OCI-LY1 (cell line): Measurements from ENCODE around the gene L3MBTL4.

Experiments used
- H2AFZ ChIP-seq: fragments of 200-600 bp; sonication (generic), shearing (Covaris generic); 2 replicates; pipeline ENCODE4 v1.6.0; 2014; ENCODE audit warnings: antibody characterized with exemption, mild to moderate bottlenecking, low read length
- H3F3A ChIP-seq: fragments of 200-600 bp; sonication (generic), shearing (Covaris generic); 2 replicates; pipeline ENCODE4 v1.6.0; 2014; ENCODE audit warnings: mild to moderate bottlenecking, antibody characterized with exemption, low read length, moderate library complexity; ENCODE audit not compliant: insufficient read depth
- H3K27ac ChIP-seq: fragments of 200-600 bp; sonication (generic); 2 replicates; pipeline ENCODE4 v1.5.1; 2014; ENCODE audit warnings: low read length, mixed run types, mild to moderate bottlenecking, low read depth; ENCODE audit not compliant: poor library complexity, severe bottlenecking
- H3K27me3 ChIP-seq: fragments of 200-600 bp; sonication (generic); 2 replicates; pipeline ENCODE4 v1.6.0; 2014; ENCODE audit warnings: antibody characterized with exemption, mild to moderate bottlenecking, low read length, moderate library complexity; ENCODE audit not compliant: insufficient read depth
- H3K36me3 ChIP-seq: fragments of 200-600 bp; sonication (generic); 2 replicates; pipeline ENCODE4 v1.6.1; 2014; ENCODE audit warnings: mild to moderate bottlenecking, antibody characterized with exemption, low read length, moderate library complexity, mixed read lengths; ENCODE audit not compliant: insufficient read depth
- H3K4me1 ChIP-seq: fragments of 200-600 bp; sonication (generic); 2 replicates; pipeline ENCODE4 v1.5.1; 2014; ENCODE audit warnings: mild to moderate bottlenecking, low read length, moderate library complexity; ENCODE audit not compliant: insufficient read depth, severe bottlenecking
- H3K4me2 ChIP-seq: fragments of 200-600 bp; sonication (generic), shearing (Covaris generic); 2 replicates; pipeline ENCODE4 v1.6.1; 2014; ENCODE audit warnings: low read length
- H3K4me3 ChIP-seq: fragments of 200-600 bp; sonication (generic); 2 replicates; pipeline ENCODE4 v1.5.1; 2014; ENCODE audit warnings: low read length, low read depth, mild to moderate bottlenecking, mixed read lengths; ENCODE audit not compliant: poor library complexity, severe bottlenecking
- H3K79me2 ChIP-seq: fragments of 200-600 bp; shearing (Covaris generic); 2 replicates; pipeline ENCODE4 v1.6.1; 2016; ENCODE audit warnings: mixed run types, low read length, mixed read lengths; ENCODE audit not compliant: insufficient read depth
- H3K9ac ChIP-seq: fragments of 200-600 bp; sonication (generic), shearing (Covaris generic); 2 replicates; pipeline ENCODE4 v1.6.1; 2014; ENCODE audit warnings: mild to moderate bottlenecking, low read length, mixed read lengths
- H3K9me2 ChIP-seq: fragments of 200-600 bp; sonication (generic), shearing (Covaris generic); 2 replicates; pipeline ENCODE4 v1.6.1; 2014; ENCODE audit warnings: low read depth, mild to moderate bottlenecking, low read length, mixed read lengths
- H3K9me3 ChIP-seq: fragments of 200-600 bp; shearing (Covaris generic); 2 replicates; pipeline ENCODE4 v1.6.1; 2014; ENCODE audit warnings: low read length, mixed read lengths
- H4K20me1 ChIP-seq: fragments of 200-600 bp; sonication (generic), shearing (Covaris generic); 2 replicates; pipeline ENCODE4 v1.6.0; 2016; ENCODE audit warnings: mild to moderate bottlenecking, low read length; ENCODE audit not compliant: insufficient read depth
- EZH2 ChIP-seq: fragments of 200-600 bp; sonication (generic), shearing (Covaris generic); IDR thresholded peaks from 2 replicates; pipeline ENCODE4 v1.8.0; 2017; ENCODE audit warnings: borderline replicate concordance, mixed run types, mild to moderate bottlenecking, antibody characterized with exemption, low read length, moderate library complexity, mixed read lengths
- TF ChIP-seq, protein P1 (sequence below): fragments of 200-600 bp; sonication (generic), shearing (Covaris generic); IDR thresholded peaks from 2 replicates; pipeline ENCODE4 v1.5.1; 2017; ENCODE audit warnings: mild to moderate bottlenecking, antibody characterized with exemption, low read length, moderate library complexity, mixed read lengths

Gene L3MBTL4

DNA sequence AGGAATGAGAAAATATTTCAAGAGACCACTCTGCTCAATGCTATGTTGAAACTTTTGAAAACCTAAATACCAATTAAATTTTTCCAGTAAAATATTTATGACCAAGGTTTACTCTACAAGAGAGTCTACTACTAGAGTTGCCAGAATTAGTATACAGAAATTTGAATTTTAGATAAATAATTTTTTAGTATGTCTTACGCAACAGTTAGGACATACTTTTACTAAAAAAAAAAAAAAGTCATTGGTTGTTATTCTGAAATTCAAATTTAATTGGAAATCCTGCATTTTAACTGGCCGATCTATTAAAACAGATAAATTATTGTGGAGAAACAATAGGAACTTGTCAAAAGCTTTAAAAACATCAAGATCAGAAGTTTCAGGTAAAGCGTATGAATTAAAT, 470.3 kb downstream of the L3MBTL4 start:
- H2AFZ ChIP-seq, result no peak overlapping the region
- H3K4me1 ChIP-seq, result no peaks in the 10 kb centered on the region
- H3K4me3 ChIP-seq, result no peak overlapping the region
- H3K9me2 ChIP-seq, result no peaks in the 10 kb centered on the region
- H3K27ac ChIP-seq, result no peak overlapping the region
- no peaks in the 10 kb centered on the region for H4K20me1 ChIP-seq
- no peak overlapping the region for H3K9ac ChIP-seq
- no peak overlapping the region for H3K4me2 ChIP-seq
- H3F3A ChIP-seq, result no peaks in the 10 kb centered on the region
- H3K36me3 ChIP-seq, result no peaks in the 10 kb centered on the region
- no peaks in the 10 kb centered on the region for H3K27me3 ChIP-seq
- no peaks in the 10 kb centered on the region for H3K79me2 ChIP-seq
- TF ChIP-seq, protein P1, sequence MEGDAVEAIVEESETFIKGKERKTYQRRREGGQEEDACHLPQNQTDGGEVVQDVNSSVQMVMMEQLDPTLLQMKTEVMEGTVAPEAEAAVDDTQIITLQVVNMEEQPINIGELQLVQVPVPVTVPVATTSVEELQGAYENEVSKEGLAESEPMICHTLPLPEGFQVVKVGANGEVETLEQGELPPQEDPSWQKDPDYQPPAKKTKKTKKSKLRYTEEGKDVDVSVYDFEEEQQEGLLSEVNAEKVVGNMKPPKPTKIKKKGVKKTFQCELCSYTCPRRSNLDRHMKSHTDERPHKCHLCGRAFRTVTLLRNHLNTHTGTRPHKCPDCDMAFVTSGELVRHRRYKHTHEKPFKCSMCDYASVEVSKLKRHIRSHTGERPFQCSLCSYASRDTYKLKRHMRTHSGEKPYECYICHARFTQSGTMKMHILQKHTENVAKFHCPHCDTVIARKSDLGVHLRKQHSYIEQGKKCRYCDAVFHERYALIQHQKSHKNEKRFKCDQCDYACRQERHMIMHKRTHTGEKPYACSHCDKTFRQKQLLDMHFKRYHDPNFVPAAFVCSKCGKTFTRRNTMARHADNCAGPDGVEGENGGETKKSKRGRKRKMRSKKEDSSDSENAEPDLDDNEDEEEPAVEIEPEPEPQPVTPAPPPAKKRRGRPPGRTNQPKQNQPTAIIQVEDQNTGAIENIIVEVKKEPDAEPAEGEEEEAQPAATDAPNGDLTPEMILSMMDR, result no peak
- TF ChIP-seq EZH2, result no peak
- H3K9me3 ChIP-seq, result no peaks in the 10 kb centered on the region

DNA sequence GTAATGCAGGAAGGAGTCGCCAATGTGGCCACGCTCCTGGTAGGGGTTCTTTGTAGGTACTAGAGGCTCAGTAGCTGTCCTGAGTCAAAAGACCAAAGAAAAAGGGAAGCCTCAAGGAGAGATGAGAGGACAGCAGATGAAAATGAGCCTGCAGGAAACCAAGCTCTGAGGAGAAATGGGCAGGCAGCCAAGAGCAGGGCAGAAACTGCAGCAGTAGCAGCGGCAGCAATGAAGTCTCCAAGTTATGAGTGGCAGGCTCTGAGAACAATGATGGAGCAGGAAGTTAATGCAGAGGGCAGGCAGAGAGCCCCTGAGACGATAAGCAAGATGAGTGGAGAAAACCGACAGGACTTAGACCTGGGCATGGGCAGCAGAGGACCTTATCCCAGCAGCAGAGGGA, 471.2 kb downstream of the L3MBTL4 start:
- Histone ChIP-seq H3K9ac (no peak overlapping the region), H4K20me1 (no peaks in the 10 kb centered on the region), H3K9me2 (no peaks in the 10 kb centered on the region), H3K36me3 (no peaks in the 10 kb centered on the region), H3K9me3 (no peaks in the 10 kb centered on the region), H3F3A (no peaks in the 10 kb centered on the region), H3K4me3 (no peak overlapping the region), H3K27me3 (no peaks in the 10 kb centered on the region), H3K79me2 (no peaks in the 10 kb centered on the region), H3K4me1 (no peaks in the 10 kb centered on the region), H2AFZ (no peak overlapping the region), H3K27ac (no peak overlapping the region), H3K4me2 (no peak overlapping the region)
- TF ChIP-seq EZH2, result no peak
- TF ChIP-seq, protein P1, result no peak

DNA sequence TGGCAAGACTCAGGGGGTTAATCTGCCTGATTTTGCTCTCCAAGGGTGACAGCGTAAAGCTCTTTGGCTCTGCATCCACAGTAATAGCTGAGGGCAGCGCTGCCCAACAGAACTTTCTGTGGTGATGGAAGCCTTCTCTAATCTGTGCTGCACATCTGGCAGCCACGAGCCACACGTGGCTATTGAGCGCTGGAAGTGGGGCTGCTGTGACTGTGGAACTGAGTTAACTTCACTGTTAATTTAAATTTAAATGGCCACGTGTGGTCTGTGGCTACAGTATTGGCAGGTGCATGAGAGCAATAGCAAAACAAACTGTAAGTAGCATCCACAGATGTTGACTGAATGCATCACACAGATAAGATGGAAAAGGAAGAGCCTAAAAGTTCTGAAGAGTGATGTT, 472.1 kb downstream of the L3MBTL4 start:
- no peak overlapping the region for H3K4me3 ChIP-seq
- TF ChIP-seq, protein P1, result no peak
- no peak for TF ChIP-seq EZH2

More for the DNA sequence above, 472.1 kb downstream of the L3MBTL4 start:
- no peaks in the 10 kb centered on the region for H3K36me3 ChIP-seq
- H3K9ac ChIP-seq, result no peak overlapping the region
- no peaks in the 10 kb centered on the region for H3K79me2 ChIP-seq
- no peaks in the 10 kb centered on the region for H4K20me1 ChIP-seq
- H3K27ac ChIP-seq, result no peak overlapping the region
- no peaks in the 10 kb centered on the region for H3F3A ChIP-seq
- H3K9me2 ChIP-seq, result no peaks in the 10 kb centered on the region
- no peaks in the 10 kb centered on the region for H3K9me3 ChIP-seq
- no peak overlapping the region for H3K4me2 ChIP-seq
- no peaks in the 10 kb centered on the region for H3K27me3 ChIP-seq
- H2AFZ ChIP-seq, result no peak overlapping the region
- H3K4me1 ChIP-seq, result no peaks in the 10 kb centered on the region
